Fibroblast of lung (primary cell): Measurements from ENCODE around the gene GLIPR2.

ENCODE experiments used
- CTCF ChIP-seq, 2 donors: IDR thresholded peaks in 1 of 2; conservative IDR thresholded peaks in 1 of 2; 1 replicate in 1 of 2; 2 replicates in 1 of 2; pipeline ENCODE4 v1.5.1; 2011 to 2012; ENCODE audit warnings: low read length in 2 of 2, control low read depth in 1 of 2, inconsistent platforms in 1 of 2, low read depth in 1 of 2, mild to moderate bottlenecking in 1 of 2
- EZH2 ChIP-seq: IDR thresholded peaks from 2 replicates; pipeline ENCODE4 v1.5.1; 2012; ENCODE audit warnings: low read length, control low read depth, mild to moderate bottlenecking; ENCODE audit errors: missing control alignments

- TF ChIP-seq CTCF (conservative IDR thresholded peaks at IDR 0.05 in 1 of 2, IDR thresholded peaks at IDR 0.05 in 1 of 2; ENCODE audit: low read depth in 1 of 2, low read length in 2 of 2) (no peak), EZH2 (no peak)
Observed at GRCh38 chr9:36188212-36188611, 51.7 kb downstream of the GLIPR2 start.
